Retinal pigment epithelial cell (primary cell): ENCODE results near the gene CELF1.

ENCODE experiments used
- DNase-seq: peaks from one replicate; pipeline ENCODE4 v3.0.0-alpha.2; 2010; ENCODE audit warnings: low read depth
- H3K4me3 ChIP-seq: 2 replicates; pipeline ENCODE4 v1.5.1; 2011; ENCODE audit warnings: mild to moderate bottlenecking, low read length, control low read depth, moderate library complexity
- CTCF ChIP-seq: conservative IDR thresholded peaks from 2 replicates; pipeline ENCODE4 v1.5.1; 2011; ENCODE audit warnings: low read depth, low read length, control low read depth, inconsistent platforms

Gene CELF1

GRCh38 chr11:47572715-47573255, 19.9 kb upstream of the CELF1 start:
- no peak for DNase-seq
- TF ChIP-seq CTCF, result no peak
- H3K4me3 ChIP-seq, result no peak overlapping the region

GRCh38 chr11:47571895-47572294, 19.0 kb upstream of the CELF1 start:
- no peak overlapping the region for H3K4me3 ChIP-seq
- no peak for TF ChIP-seq CTCF
- DNase-seq, result no peak

GRCh38 chr11:47571357-47571729, 18.4 kb upstream of the CELF1 start:
- TF ChIP-seq CTCF, result no peak
- no peak overlapping the region for H3K4me3 ChIP-seq
- DNase-seq, result no peak

- no peak for TF ChIP-seq CTCF
- no peak for DNase-seq
- no peak overlapping the region for H3K4me3 ChIP-seq
Observed at GRCh38 chr11:47570651-47571356, 17.9 kb upstream of the CELF1 start.

GRCh38 chr11:47569646-47570045, 16.7 kb upstream of the CELF1 start:
- no peak for TF ChIP-seq CTCF
- no peak overlapping the region for H3K4me3 ChIP-seq
- no peak for DNase-seq

- peak overlapping the region; percentile 81 for H3K4me3 ChIP-seq
- DNase-seq, result no peak
- TF ChIP-seq CTCF, result no peak
Observed at GRCh38 chr11:47566149-47566698, 13.3 kb upstream of the CELF1 start.
